Karpas-422 (cell line): ENCODE measurements around the gene CYFIP1. TPM values are rescaled to one million over a fixed set of nuclear protein-coding genes. Genes with fewer than 3 reads are reported as not detected.

Source experiments
- DNase-seq: peaks from one replicate; pipeline ENCODE4 v3.0.0-alpha.2; 2015
- H2AFZ ChIP-seq: fragments of 200-600 bp; sonication (generic); 2 replicates; pipeline ENCODE4 v1.6.1; 2014; ENCODE audit warnings: antibody characterized with exemption, low read length, mixed read lengths
- H3K27ac ChIP-seq: fragments of 200-600 bp; sonication (generic); 2 replicates; pipeline ENCODE4 v1.5.1; 2014; ENCODE audit warnings: mild to moderate bottlenecking, low read length, moderate library complexity
- H3K27me3 ChIP-seq: fragments of 200-600 bp; sonication (generic); 2 replicates; pipeline ENCODE4 v1.6.1; 2014; ENCODE audit warnings: low read length, mixed read lengths
- H3K36me3 ChIP-seq: fragments of 200-600 bp; sonication (generic); 2 replicates; pipeline ENCODE4 v1.6.1; 2014; ENCODE audit warnings: low read length, mixed read lengths; ENCODE audit not compliant: insufficient read depth
- H3K4me1 ChIP-seq: fragments of 200-600 bp; sonication (generic); 2 replicates; pipeline ENCODE4 v1.6.1; 2014; ENCODE audit warnings: mild to moderate bottlenecking, low read length, mixed read lengths
- H3K4me2 ChIP-seq: fragments of 200-600 bp; sonication (generic); 2 replicates; pipeline ENCODE4 v1.6.1; 2014; ENCODE audit warnings: low read length, low read depth, mild to moderate bottlenecking; ENCODE audit not compliant: poor library complexity, severe bottlenecking
- H3K4me3 ChIP-seq: fragments of 200-600 bp; sonication (generic); 2 replicates; pipeline ENCODE4 v1.5.1; 2014; ENCODE audit warnings: mild to moderate bottlenecking, antibody characterized with exemption, low read length, mixed read lengths
- H3K79me2 ChIP-seq: fragments of 200-600 bp; sonication (generic); 2 replicates; pipeline ENCODE4 v1.6.1; 2014; ENCODE audit warnings: mild to moderate bottlenecking, low read length, mixed read lengths
- H3K9ac ChIP-seq: fragments of 200-600 bp; sonication (generic); 2 replicates; pipeline ENCODE4 v1.6.0; 2014; ENCODE audit warnings: low read length
- H3K9me2 ChIP-seq: fragments of 200-600 bp; sonication (generic), shearing (Covaris generic); replicated peaks from 2 replicates; pipeline ENCODE4 v1.6.0; 2014; ENCODE audit warnings: mild to moderate bottlenecking, low read length, moderate library complexity; ENCODE audit not compliant: insufficient read depth
- H3K9me3 ChIP-seq: fragments of 300-700, 200-600 bp; sonication (generic); 2 replicates; pipeline ENCODE4 v1.6.1; 2014; ENCODE audit warnings: low read length, mixed read lengths
- H4K20me1 ChIP-seq: fragments of 200-600 bp; sonication (generic); 2 replicates; pipeline ENCODE4 v1.6.1; 2014; ENCODE audit warnings: mild to moderate bottlenecking, antibody characterized with exemption, low read length, low read depth; ENCODE audit not compliant: insufficient read depth
- total RNA-seq: library from RNA; depleted of rRNA; stranded (reverse); fragments of >200 nt; shearing (Covaris generic); gene quantifications from 2 replicates; pipeline ENCODE4 v1.2.3, GENCODE V29; 2014; ENCODE audit warnings: low replicate concordance

Gene CYFIP1
- total RNA-seq, 1 experiment from 2014 or later = 0.04 TPM

DNA sequence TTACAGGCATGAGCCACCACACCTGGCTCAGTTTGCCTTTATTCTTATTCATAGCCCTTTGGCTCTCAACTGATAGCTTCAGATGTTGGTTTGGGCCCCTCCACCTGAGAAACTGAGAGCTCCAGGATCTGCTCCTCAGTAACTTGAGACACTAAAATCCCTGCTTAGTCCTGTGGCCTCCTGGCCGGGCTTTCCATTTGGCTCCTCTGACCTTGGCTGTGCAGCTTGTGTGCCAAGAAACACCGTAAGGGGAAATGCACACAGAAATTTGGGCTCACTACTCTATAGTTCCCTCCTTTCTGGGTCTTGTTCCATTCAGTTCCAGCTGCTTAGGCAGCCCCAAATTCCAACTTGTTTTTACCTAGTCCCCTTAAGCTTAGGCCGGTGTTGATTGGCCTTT lies 116.8 kb downstream of the CYFIP1 start:
- no peaks in the 10 kb centered on the region for H3K9me3 ChIP-seq
- H4K20me1 ChIP-seq = peaks cover 5% of the 10 kb centered on the region; the same call in 1 of the 2 replicates
- no peaks in the 10 kb centered on the region for H3K27me3 ChIP-seq
- no peak for DNase-seq
- no peak overlapping the region for H3K4me2 ChIP-seq
- H3K27ac ChIP-seq = no peak overlapping the region
- no peak overlapping the region for H2AFZ ChIP-seq
- H3K9ac ChIP-seq = no peak overlapping the region
- no peak overlapping the region for H3K4me3 ChIP-seq
- H3K9me2 ChIP-seq = no peaks in the 10 kb centered on the region
- H3K79me2 ChIP-seq = peaks cover 24% of the 10 kb centered on the region
- peaks cover 56% of the 10 kb centered on the region for H3K36me3 ChIP-seq
- no peaks in the 10 kb centered on the region for H3K4me1 ChIP-seq

DNA sequence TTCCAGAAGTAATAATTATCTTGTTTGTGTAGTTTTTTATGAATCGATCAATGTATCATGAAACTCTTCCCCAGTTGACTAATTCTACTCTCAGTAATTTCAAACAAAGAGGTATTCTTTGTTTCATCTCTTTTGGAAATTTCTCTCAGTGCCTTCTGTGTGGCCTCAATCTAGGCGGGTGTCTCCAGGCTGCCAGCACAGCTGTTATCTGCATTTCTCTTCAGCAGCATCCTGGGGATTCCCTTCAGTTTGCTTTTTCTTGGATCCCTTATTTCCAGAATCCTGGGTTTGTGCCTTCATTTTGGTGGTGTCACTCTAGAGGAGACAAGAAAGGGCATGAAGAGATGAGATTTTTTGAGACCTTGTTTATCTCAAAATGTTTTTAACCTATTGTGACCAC lies 119.0 kb downstream of the CYFIP1 start:
- Histone ChIP-seq H3K27ac (no peak overlapping the region), H3K9me3 (no peaks in the 10 kb centered on the region), H3K36me3 (peaks cover 41% of the 10 kb centered on the region; the same call in 1 of the 2 replicates), H3K9ac (no peak overlapping the region), H3K79me2 (peaks cover 28% of the 10 kb centered on the region), H3K27me3 (no peaks in the 10 kb centered on the region), H3K4me2 (no peak overlapping the region), H2AFZ (no peak overlapping the region), H3K4me1 (no peaks in the 10 kb centered on the region), H3K4me3 (no peak overlapping the region), H4K20me1 (peaks cover 5% of the 10 kb centered on the region; the same call in 1 of the 2 replicates), H3K9me2 (no peaks in the 10 kb centered on the region)
- no peak for DNase-seq

DNA sequence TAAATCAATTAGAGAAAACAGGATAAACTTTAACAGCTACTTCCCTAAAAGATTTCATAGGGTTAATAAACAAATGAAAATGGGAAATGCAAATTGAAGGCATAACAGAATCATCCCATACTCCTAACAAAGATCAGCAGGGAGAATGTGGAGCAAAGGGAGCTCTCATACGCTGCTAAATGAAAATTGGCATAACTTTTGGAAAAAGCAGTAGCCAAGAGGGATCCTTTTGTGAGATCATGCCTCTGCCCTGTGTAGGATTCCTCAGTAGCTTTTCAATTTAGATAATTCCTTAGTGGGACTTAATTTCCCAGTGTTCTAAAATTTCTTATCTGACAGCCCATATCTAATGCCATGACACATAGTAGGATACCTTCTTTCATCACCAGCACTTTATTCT lies 123.5 kb downstream of the CYFIP1 start:
- Histone ChIP-seq H3K27ac (no peak overlapping the region), H3K9ac (no peak overlapping the region), H3K4me1 (no peaks in the 10 kb centered on the region), H3K9me3 (no peaks in the 10 kb centered on the region), H3K27me3 (no peaks in the 10 kb centered on the region), H3K79me2 (peaks cover 34% of the 10 kb centered on the region), H3K9me2 (no peaks in the 10 kb centered on the region), H3K4me2 (no peak overlapping the region), H4K20me1 (peaks cover 6% of the 10 kb centered on the region; the same call in 1 of the 2 replicates), H3K36me3 (peaks cover 50% of the 10 kb centered on the region), H2AFZ (no peak overlapping the region), H3K4me3 (no peak overlapping the region)
- no peak for DNase-seq

- no peaks in the 10 kb centered on the region for H3K9me3 ChIP-seq
- no peak overlapping the region for H3K9ac ChIP-seq
- H3K4me2 ChIP-seq = no peak overlapping the region
- DNase-seq = no peak
- H4K20me1 ChIP-seq = peaks cover 8% of the 10 kb centered on the region
- H3K27ac ChIP-seq = no peak overlapping the region
- no peak overlapping the region for H2AFZ ChIP-seq
- H3K79me2 ChIP-seq = peaks cover 34% of the 10 kb centered on the region
- H3K27me3 ChIP-seq = no peaks in the 10 kb centered on the region
- H3K9me2 ChIP-seq = no peaks in the 10 kb centered on the region
- H3K4me1 ChIP-seq = no peaks in the 10 kb centered on the region
- peaks cover 52% of the 10 kb centered on the region for H3K36me3 ChIP-seq
- no peak overlapping the region for H3K4me3 ChIP-seq
Observed at GRCh38 chr15:22855791-22856190, 124.4 kb downstream of the CYFIP1 start.

- H3K4me3 ChIP-seq = no peak overlapping the region
- H3K36me3 ChIP-seq = peaks cover 60% of the 10 kb centered on the region
- peaks cover 37% of the 10 kb centered on the region for H4K20me1 ChIP-seq
- DNase-seq = no peak
- no peak overlapping the region for H2AFZ ChIP-seq
- no peaks in the 10 kb centered on the region for H3K4me1 ChIP-seq
- H3K9me3 ChIP-seq = no peaks in the 10 kb centered on the region
- H3K27ac ChIP-seq = no peak overlapping the region
- H3K4me2 ChIP-seq = no peak overlapping the region
- H3K9ac ChIP-seq = no peak overlapping the region
- no peaks in the 10 kb centered on the region for H3K27me3 ChIP-seq
- H3K79me2 ChIP-seq = peaks cover 63% of the 10 kb centered on the region
- no peaks in the 10 kb centered on the region for H3K9me2 ChIP-seq
Observed at GRCh38 chr15:22851513-22851912, 128.7 kb downstream of the CYFIP1 start.

DNA sequence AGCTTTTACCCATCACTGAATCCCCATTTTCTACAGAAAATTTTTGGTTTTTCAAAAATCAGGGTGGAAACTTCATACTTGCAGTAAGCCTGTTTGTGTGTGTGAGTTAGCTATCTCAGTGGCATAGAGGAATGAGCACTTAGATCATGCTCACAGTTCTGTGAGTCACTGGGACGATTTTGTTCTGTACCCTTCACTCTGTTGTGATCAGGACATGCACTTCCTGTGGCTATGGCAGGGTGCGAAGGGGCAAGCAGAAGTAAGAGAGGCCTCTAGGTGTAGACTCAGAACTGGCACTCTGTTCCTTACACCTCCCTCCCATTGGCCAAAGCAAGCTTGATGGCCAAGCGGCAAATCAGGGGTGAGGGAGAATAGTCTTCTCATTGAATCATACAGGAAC lies 130.1 kb downstream of the CYFIP1 start:
- Histone ChIP-seq H2AFZ (no peak overlapping the region), H3K27me3 (no peaks in the 10 kb centered on the region), H3K9me3 (no peaks in the 10 kb centered on the region), H3K4me3 (no peak overlapping the region), H3K4me1 (peaks cover 5% of the 10 kb centered on the region), H3K4me2 (no peak overlapping the region), H3K79me2 (peaks cover 71% of the 10 kb centered on the region), H3K9me2 (no peaks in the 10 kb centered on the region), H4K20me1 (peaks cover 51% of the 10 kb centered on the region), H3K36me3 (peaks cover 53% of the 10 kb centered on the region), H3K27ac (no peak overlapping the region), H3K9ac (no peak overlapping the region)
- DNase-seq = no peak

DNA sequence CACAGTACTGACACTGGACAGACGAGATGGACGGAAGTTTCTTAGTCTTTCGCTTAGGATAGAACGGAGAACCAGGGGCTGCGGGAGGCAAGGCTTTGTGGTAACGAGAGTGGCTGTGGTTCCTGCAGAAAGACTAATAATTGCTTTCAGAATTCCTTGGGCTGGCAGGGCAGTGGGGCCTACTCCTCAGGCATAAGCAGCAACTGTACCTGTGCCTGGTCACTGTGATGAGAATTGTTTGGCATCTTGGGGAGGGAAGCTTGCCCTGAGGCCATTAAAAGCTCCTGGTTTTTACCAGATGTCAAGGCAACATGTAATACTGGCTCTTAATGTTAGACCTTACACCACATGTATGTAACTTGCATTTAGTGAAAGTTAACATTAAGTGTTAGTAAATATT lies 134.1 kb downstream of the CYFIP1 start:
- Histone ChIP-seq H3K27me3 (no peaks in the 10 kb centered on the region), H3K79me2 (peaks cover 96% of the 10 kb centered on the region), H2AFZ (no peak overlapping the region), H3K4me3 (no peak overlapping the region), H3K36me3 (peaks cover 40% of the 10 kb centered on the region), H3K4me2 (no peak overlapping the region), H4K20me1 (peaks cover 76% of the 10 kb centered on the region), H3K9ac (no peak overlapping the region), H3K9me3 (no peaks in the 10 kb centered on the region), H3K27ac (no peak overlapping the region), H3K4me1 (peaks cover 22% of the 10 kb centered on the region), H3K9me2 (no peaks in the 10 kb centered on the region)
- DNase-seq = no peak

GRCh38 chr15:22845289-22845900 lies 134.8 kb downstream of the CYFIP1 start:
- Histone ChIP-seq H3K9ac (no peak overlapping the region), H3K9me3 (no peaks in the 10 kb centered on the region), H2AFZ (no peak overlapping the region), H3K4me1 (peaks cover 29% of the 10 kb centered on the region), H3K4me3 (no peak overlapping the region), H3K79me2 (peaks cover 96% of the 10 kb centered on the region), H3K4me2 (no peak overlapping the region), H3K36me3 (peaks cover 40% of the 10 kb centered on the region), H3K27ac (peak overlapping the region; percentile 7; the same call in 1 of the 2 replicates), H4K20me1 (peaks cover 76% of the 10 kb centered on the region), H3K9me2 (no peaks in the 10 kb centered on the region), H3K27me3 (no peaks in the 10 kb centered on the region)
- peak; percentile 44 for DNase-seq
